ENCODE results near the gene JAKMIP1.

The JAKMIP1 gene

GRCh38 chr4:6087669-6088341, 112.5 kb downstream of the JAKMIP1 start:
- Mint-ChIP-seq H3K9me3 (no peaks in the 10 kb centered on the region), H3K4me1 (ENCODE audit: low read depth) (peaks cover 8% of the 10 kb centered on the region), H3K27me3 (peaks cover 5% of the 10 kb centered on the region), H3K36me3 (ENCODE audit: low read depth) (no peaks in the 10 kb centered on the region), H3K27ac (no peak overlapping the region), H3K4me3 (no peak overlapping the region)
- DNase-seq, result no peak

DNA sequence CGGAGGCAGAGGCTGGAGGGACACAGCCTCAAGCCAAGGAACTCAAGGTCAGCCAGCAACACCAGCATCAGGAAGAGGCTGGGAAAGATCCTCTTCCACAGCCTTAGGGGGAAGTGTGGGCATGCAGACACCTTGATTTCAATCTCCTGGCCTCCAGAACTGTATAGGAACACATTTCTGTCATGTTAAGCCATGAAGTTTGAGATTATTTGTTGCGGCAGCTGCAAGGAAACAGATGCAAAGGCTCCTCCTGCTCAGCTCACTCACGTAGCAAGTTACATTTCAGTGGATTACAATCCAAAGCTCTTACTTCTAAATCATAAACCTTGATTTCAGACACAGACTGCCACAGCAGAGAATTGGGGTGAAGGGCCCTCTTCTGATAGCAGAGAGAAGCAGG, 113.5 kb downstream of the JAKMIP1 start:
- Mint-ChIP-seq H3K27me3 (peaks cover 7% of the 10 kb centered on the region), H3K9me3 (no peaks in the 10 kb centered on the region), H3K4me1 (ENCODE audit: low read depth) (peaks cover under 1% of the 10 kb centered on the region), H3K36me3 (ENCODE audit: low read depth) (no peaks in the 10 kb centered on the region), H3K27ac (no peak overlapping the region), H3K4me3 (no peak overlapping the region)
- DNase-seq, result no peak

DNA sequence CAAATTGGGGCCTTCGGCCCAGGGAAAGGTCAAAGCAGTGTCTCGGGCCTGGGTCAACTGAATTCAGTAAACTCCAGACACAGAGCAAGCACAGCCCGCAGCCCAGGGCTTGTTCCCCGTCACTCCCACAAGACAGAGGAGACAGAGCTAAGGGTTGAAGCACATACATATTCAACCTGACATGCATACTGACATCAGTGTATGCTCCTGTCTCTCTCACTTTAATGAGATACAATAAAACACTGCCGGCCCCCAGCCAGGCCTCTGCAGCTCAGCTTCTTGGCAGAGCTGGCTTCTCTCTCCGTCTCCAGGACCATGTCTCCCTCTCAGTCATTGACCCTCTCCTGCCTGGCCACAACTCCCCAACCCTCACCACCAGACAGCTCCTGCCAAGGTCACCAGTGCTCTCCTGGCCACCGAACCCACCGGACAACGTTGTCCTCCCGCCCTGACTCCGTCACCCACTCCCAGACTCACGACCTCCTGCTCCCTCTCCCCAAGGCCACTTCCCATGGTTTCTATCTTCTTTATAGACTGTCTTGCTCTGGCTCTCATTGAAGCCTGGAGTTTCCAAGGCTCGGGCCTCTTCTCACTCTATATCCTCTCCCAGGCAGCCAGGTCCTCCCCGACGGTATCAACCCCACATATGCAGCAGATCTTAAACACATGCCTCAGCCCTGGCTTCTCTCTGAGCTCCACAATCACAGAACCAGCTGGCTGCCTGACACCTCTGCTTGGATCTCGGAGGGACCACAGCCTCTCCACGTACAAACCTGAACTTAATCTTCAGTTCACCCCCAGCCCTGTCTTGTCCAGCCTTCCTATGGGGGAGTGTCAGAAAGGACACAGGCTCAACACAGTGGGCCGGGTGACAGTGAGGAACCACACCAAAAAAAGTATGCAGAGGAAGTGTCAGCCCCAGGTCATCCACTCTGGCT, 114.4 kb downstream of the JAKMIP1 start:
- no peak overlapping the region for H3K4me3 Mint-ChIP-seq
- peaks cover 7% of the 10 kb centered on the region for H3K27me3 Mint-ChIP-seq
- H3K36me3 Mint-ChIP-seq (ENCODE audit: low read depth), result peaks cover 6% of the 10 kb centered on the region
- no peak for DNase-seq
- H3K27ac Mint-ChIP-seq, result no peak overlapping the region
- no peaks in the 10 kb centered on the region for H3K4me1 Mint-ChIP-seq (ENCODE audit: low read depth)
- no peaks in the 10 kb centered on the region for H3K9me3 Mint-ChIP-seq

GRCh38 chr4:6085028-6085690, 115.2 kb downstream of the JAKMIP1 start:
- Mint-ChIP-seq H3K27me3 (peaks cover 2% of the 10 kb centered on the region), H3K36me3 (ENCODE audit: low read depth) (peaks cover 11% of the 10 kb centered on the region), H3K4me3 (no peak overlapping the region), H3K27ac (no peak overlapping the region), H3K4me1 (ENCODE audit: low read depth) (no peaks in the 10 kb centered on the region), H3K9me3 (no peaks in the 10 kb centered on the region)
- no peak for DNase-seq

DNA sequence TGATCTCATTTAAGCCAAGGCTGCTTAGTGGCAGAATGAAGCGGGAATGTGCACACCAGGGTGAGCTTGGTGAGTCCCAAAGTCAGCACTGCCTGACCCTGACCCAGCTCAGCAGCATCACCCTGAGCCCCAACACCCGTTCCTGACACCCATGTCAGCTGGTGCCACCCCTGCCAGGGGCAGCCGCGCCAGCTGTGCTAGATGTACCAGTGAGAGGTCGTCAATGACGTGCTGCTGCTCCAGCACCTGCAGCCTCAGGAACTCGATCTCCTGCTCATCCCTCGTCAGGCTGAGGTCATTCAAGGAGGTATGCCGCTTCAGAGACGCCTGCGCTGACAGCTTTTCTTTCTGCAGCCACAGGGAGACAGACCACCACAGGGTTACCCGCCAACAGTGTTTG, 120.4 kb downstream of the JAKMIP1 start:
- H3K4me1 Mint-ChIP-seq (ENCODE audit: low read depth), result no peaks in the 10 kb centered on the region
- DNase-seq, result no peak
- H3K27ac Mint-ChIP-seq, result no peak overlapping the region
- H3K36me3 Mint-ChIP-seq (ENCODE audit: low read depth), result peaks cover 12% of the 10 kb centered on the region
- no peak overlapping the region for H3K4me3 Mint-ChIP-seq
- H3K9me3 Mint-ChIP-seq, result no peaks in the 10 kb centered on the region
- H3K27me3 Mint-ChIP-seq, result peaks cover 2% of the 10 kb centered on the region

DNA sequence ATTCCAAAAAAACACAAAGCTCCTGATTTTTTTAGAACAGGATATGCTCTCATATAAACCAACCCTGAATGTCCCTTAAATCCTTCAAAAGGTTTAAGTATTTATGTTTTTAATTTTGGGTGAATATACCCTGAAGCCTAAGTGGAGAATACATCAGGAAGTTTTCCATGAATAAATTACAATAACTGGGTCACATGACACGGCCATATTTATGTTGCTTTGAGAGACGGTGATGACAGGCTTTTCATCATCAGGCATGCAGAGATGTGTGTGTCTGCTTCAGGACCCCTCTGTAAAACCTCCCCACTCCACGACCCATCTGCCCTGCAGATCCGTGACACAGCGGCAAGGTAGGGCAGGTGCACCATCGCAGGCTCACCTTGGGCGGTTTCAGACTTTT, 121.8 kb downstream of the JAKMIP1 start:
- Mint-ChIP-seq H3K36me3 (ENCODE audit: low read depth) (peaks cover 12% of the 10 kb centered on the region), H3K4me1 (ENCODE audit: low read depth) (no peaks in the 10 kb centered on the region), H3K9me3 (no peaks in the 10 kb centered on the region), H3K27ac (no peak overlapping the region), H3K27me3 (peaks cover 2% of the 10 kb centered on the region), H3K4me3 (no peak overlapping the region)
- no peak for DNase-seq

DNA sequence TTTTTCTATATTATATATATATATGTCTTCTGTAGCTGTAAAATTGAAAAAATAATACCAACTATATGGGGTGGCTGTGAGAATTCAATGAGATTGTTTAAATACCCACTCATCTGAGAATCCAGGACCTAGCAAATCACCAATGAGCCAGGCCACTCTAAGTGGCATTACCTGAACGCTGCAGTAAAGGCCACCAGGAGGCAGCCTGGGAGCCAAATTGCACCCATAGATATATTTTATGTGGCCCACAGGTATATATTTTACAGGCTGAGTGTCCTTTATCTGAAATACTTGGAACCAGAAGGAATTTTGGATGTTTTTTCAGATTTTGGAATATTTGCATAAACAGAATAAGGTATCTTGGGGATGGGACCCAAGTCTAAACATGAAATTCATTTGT, 124.0 kb downstream of the JAKMIP1 start:
- Mint-ChIP-seq H3K4me1 (ENCODE audit: low read depth) (no peaks in the 10 kb centered on the region), H3K27ac (no peak overlapping the region), H3K4me3 (no peak overlapping the region), H3K27me3 (no peaks in the 10 kb centered on the region), H3K9me3 (no peaks in the 10 kb centered on the region), H3K36me3 (ENCODE audit: low read depth) (peaks cover 11% of the 10 kb centered on the region)
- DNase-seq, result no peak

- Mint-ChIP-seq H3K27ac (no peak overlapping the region), H3K4me1 (ENCODE audit: low read depth) (no peaks in the 10 kb centered on the region), H3K9me3 (no peaks in the 10 kb centered on the region), H3K27me3 (no peaks in the 10 kb centered on the region), H3K4me3 (no peak overlapping the region), H3K36me3 (ENCODE audit: low read depth) (no peaks in the 10 kb centered on the region)
- no peak for DNase-seq
Observed at GRCh38 chr4:6074758-6075157, 125.6 kb downstream of the JAKMIP1 start.

DNA sequence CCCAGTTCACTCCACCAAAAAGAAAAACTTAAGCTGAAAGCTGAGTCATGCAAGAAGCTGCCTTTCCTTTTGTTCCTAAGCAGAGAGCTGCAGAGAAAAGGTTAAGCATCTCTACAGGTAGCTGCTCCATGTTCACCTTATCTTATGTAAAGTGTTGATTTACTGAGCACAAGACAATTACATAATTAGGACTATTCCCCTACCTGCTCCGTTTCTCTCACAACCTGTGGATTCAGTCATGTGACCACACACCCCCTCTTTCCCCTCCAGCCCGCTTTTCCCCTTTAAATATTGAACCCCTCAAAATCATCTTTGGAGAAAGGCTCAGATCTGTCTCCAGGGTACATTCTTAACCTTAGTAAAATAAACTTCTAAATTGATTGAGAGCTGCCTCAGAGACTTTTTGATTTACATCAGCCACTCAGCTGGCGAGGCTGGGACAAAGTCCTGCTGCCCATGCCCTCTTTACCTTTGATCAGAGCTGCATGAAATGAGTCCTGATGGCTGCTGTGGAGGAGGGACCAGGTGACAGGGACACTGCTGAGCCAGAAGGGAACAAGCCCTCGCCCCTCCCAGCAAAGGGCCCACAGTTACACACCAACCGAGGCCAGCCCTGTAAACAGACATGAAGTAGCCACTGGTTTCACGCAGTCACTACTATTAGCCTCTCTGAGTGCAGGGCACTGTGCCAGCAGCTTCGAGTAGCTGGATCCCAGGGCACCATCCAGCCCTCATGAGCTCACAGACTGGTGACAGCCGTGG, 128.2 kb downstream of the JAKMIP1 start:
- H3K27me3 Mint-ChIP-seq, result peaks cover 7% of the 10 kb centered on the region
- H3K4me1 Mint-ChIP-seq (ENCODE audit: low read depth), result no peaks in the 10 kb centered on the region
- H3K9me3 Mint-ChIP-seq, result no peaks in the 10 kb centered on the region
- no peaks in the 10 kb centered on the region for H3K36me3 Mint-ChIP-seq (ENCODE audit: low read depth)
- H3K4me3 Mint-ChIP-seq, result no peak overlapping the region
- no peak overlapping the region for H3K27ac Mint-ChIP-seq
- no peak for DNase-seq

DNA sequence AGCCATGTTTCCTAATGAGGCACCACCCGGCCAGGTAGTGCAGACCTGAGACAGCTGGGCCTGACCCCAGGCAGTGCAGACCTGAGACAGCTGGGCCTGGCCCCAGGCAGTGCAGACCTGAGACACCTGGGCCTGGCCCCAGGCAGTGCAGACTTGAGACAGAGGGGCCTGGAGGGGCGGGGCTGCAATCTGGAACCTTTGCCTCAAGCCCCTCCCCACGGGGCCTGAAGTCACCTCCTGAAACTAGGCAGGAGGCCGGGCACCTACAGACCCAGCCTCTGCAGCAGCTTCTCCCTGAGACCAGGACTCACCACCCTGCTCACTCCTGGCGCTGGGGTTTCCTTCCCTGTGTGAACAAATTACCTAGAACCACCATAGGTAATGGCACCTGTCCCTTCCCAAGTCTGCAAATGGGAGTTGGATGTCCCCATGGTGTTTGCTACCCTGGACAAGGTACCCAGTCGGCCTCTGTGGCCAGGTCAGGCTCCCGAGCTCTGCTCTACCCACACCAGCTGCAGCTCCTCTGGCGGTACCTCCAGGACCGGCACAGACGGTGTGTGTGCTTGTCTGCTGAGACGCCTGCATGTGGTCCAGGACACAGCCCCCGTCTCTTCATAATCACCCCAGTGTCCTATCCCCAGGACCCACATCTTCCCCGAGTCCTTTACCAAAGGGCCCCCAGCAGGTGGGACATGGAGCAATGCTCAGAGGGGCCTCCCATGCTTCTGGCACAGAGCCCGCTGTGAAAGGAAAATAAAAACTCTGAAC, 129.0 kb downstream of the JAKMIP1 start:
- Mint-ChIP-seq H3K9me3 (no peaks in the 10 kb centered on the region), H3K36me3 (ENCODE audit: low read depth) (no peaks in the 10 kb centered on the region), H3K27ac (no peak overlapping the region), H3K27me3 (peaks cover 11% of the 10 kb centered on the region), H3K4me3 (no peak overlapping the region), H3K4me1 (ENCODE audit: low read depth) (no peaks in the 10 kb centered on the region)
- no peak for DNase-seq

GRCh38 chr4:6069845-6070709, 130.3 kb downstream of the JAKMIP1 start:
- H3K27ac Mint-ChIP-seq, result no peak overlapping the region
- no peaks in the 10 kb centered on the region for H3K4me1 Mint-ChIP-seq (ENCODE audit: low read depth)
- no peaks in the 10 kb centered on the region for H3K9me3 Mint-ChIP-seq
- H3K36me3 Mint-ChIP-seq (ENCODE audit: low read depth), result no peaks in the 10 kb centered on the region
- H3K4me3 Mint-ChIP-seq, result no peak overlapping the region
- peaks cover 11% of the 10 kb centered on the region for H3K27me3 Mint-ChIP-seq
- no peak for DNase-seq

- no peaks in the 10 kb centered on the region for H3K9me3 Mint-ChIP-seq
- peaks cover 11% of the 10 kb centered on the region for H3K27me3 Mint-ChIP-seq
- no peak overlapping the region for H3K27ac Mint-ChIP-seq
- H3K4me3 Mint-ChIP-seq, result no peak overlapping the region
- H3K36me3 Mint-ChIP-seq (ENCODE audit: low read depth), result no peaks in the 10 kb centered on the region
- no peak for DNase-seq
- no peaks in the 10 kb centered on the region for H3K4me1 Mint-ChIP-seq (ENCODE audit: low read depth)
Observed at GRCh38 chr4:6068986-6069385, 131.4 kb downstream of the JAKMIP1 start.

GRCh38 chr4:6065934-6066590, 134.3 kb downstream of the JAKMIP1 start:
- Mint-ChIP-seq H3K27me3 (peaks cover 11% of the 10 kb centered on the region), H3K36me3 (ENCODE audit: low read depth) (peaks cover 18% of the 10 kb centered on the region), H3K27ac (no peak overlapping the region), H3K9me3 (no peaks in the 10 kb centered on the region), H3K4me1 (ENCODE audit: low read depth) (no peaks in the 10 kb centered on the region), H3K4me3 (no peak overlapping the region)
- no peak for DNase-seq
